ENCODE measurements around the gene ASB12. TPM values are rescaled to one million over a fixed set of nuclear protein-coding genes. Genes with fewer than 3 reads are reported as not detected.

ASB12 gene
- total and polyA plus RNA-seq, 10 of the 15 experiments (the other 5 are each of a cell fraction or from before 2014, with no cell fraction given), result 0.07 to 0.35 (median 0.14) TPM; not detected in 6

DNA sequence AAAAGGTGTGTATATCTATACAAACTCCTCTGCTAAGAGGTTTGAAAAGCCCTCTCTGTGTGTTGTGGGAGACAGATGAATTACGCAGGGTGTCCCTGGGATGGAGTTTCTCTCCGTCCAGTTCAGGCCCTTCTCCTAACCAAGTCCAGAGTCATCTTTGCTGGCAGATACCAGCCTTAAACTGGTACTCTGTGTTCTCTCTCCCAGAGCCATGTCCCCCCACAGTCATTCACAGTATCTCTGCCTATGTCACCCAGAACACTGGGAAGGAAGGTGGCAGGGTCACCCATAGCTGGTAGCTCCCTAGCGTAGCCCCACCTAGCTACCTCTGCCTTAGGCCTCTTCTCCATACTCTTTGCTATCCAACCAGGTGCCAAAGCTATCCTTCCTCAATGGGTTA is 33.8 kb downstream of the ASB12 start:
- no peaks in the 10 kb centered on the region for H3K79me2 ChIP-seq (ENCODE audit: control insufficient read depth, insufficient read depth, low read length)
- WGBS (ENCODE audit: insufficient coverage, insufficient replicate concordance, low lambda C conversion rate, missing lambda C conversion rate), result 40% methylated on average over 3 of the region's 3 CpGs
- POLR2A ChIA-PET, result no interaction called here
- no peak overlapping the region for H3K4me3 ChIP-seq
- no peak for TF ChIP-seq TAF1 (IDR thresholded peaks at IDR 0.05; ENCODE audit: borderline replicate concordance, low read depth, low read length)
- no peak for TF ChIP-seq SKIL (IDR thresholded peaks at IDR 0.05; ENCODE audit: low read depth, poor library complexity, severe bottlenecking)
- TF ChIP-seq DPF2 (IDR thresholded peaks at IDR 0.05), result no peak
- no peak for TF ChIP-seq NFYB (IDR thresholded peaks at IDR 0.05; ENCODE audit: insufficient read depth, low read depth, low read length)
- no peak for TF ChIP-seq EGR1 (IDR thresholded peaks at IDR 0.05; ENCODE audit: borderline replicate concordance in 1 of 2, low read depth in 2 of 2, low read length in 2 of 2)
- TF ChIP-seq E2F4 (IDR thresholded peaks at IDR 0.05; ENCODE audit: low read depth, low read length), result no peak
- TF ChIP-seq MXI1 (IDR thresholded peaks at IDR 0.05; ENCODE audit: low read depth, low read length), result no peak
- TF ChIP-seq STAT1 (conservative IDR thresholded peaks at IDR 0.05), result no peak
- TF ChIP-seq CHD4 (IDR thresholded peaks at IDR 0.05), result no peak
- TF ChIP-seq KLF5 (IDR thresholded peaks at IDR 0.05; ENCODE audit: partially characterized antibody), result no peak
- TF ChIP-seq ESRRA (IDR thresholded peaks at IDR 0.05; ENCODE audit: low read length), result no peak
- H2AFZ ChIP-seq (ENCODE audit: control insufficient read depth, low read depth, low read length), result no peak overlapping the region
- DNase-seq (ENCODE audit: low read depth, low spot score) (no peak), ATAC-seq (no peak), FAIRE-seq (no peak)
- H3K27ac ChIP-seq (ENCODE audit: control insufficient read depth, insufficient read depth), result no peak overlapping the region
- CTCF ChIA-PET, result no interaction called here
- no peaks in the 10 kb centered on the region for H3K4me1 ChIP-seq (ENCODE audit: control insufficient read depth, insufficient read depth, low read length)
- in situ Hi-C loops (cut with MboI) (no loop called here), intact Hi-C loops (cut with micrococcal nuclease; ENCODE audit: unreplicated experiment) (no loop called here)
- no peaks in the 10 kb centered on the region for H4K20me1 ChIP-seq (ENCODE audit: control insufficient read depth, insufficient read depth)
- no peaks in the 10 kb centered on the region for H3K9me3 ChIP-seq (replicated peaks; ENCODE audit: control insufficient read depth, insufficient read depth, low read length)
- H3K9ac ChIP-seq (ENCODE audit: control insufficient read depth, insufficient read depth, low read length), result no peak overlapping the region
- H3K36me3 ChIP-seq (ENCODE audit: control insufficient read depth in 2 of 2, insufficient read depth in 2 of 2, low read length in 1 of 2), result no peaks in the 10 kb centered on the region; a peak in 1 of 4 replicates
- BruUV-seq (replicated peaks), result no TSS peak
- H3K4me2 ChIP-seq (ENCODE audit: control insufficient read depth, insufficient read depth), result no peak overlapping the region
- H3K27me3 ChIP-seq (replicated peaks in 1 of 2; ENCODE audit: control insufficient read depth in 2 of 2, insufficient read depth in 2 of 2, low read length in 1 of 2), result no peaks in the 10 kb centered on the region
- RAD21 ChIA-PET (ENCODE audit: unreplicated experiment), result no interaction called here
- SMC1A ChIA-PET (ENCODE audit: uncharacterized antibody, unreplicated experiment), result interaction anchor here (1.4 to 2.0 kb wide), 2 partner anchors 8 to 28 kb away, joined by 4 to 5 read pairs; no protein-coding TSS in a partner anchor

Measured in GM12878 (cell line).